ENCODE results near the gene DZIP3.
"Not testable (repeated sequence)": the region's sequence is repeated elsewhere in the genome, so short reads cannot be mapped to it uniquely, and the experiment has no call there.

DZIP3 gene

GRCh38 chr3:108645364-108645763, 55.8 kb downstream of the DZIP3 start:
- no peak for ATAC-seq
- TF ChIP-seq ZFP30 (CRISPR knock-in tag; IDR thresholded peaks at IDR 0.05) (no peak), ISL1 (CRISPR knock-in tag; IDR thresholded peaks at IDR 0.05) (no peak), RARB (CRISPR knock-in tag; IDR thresholded peaks at IDR 0.05) (no peak), ARNTL (CRISPR knock-in tag; IDR thresholded peaks at IDR 0.05; ENCODE audit: borderline replicate concordance, low read depth) (no peak), CREB5 (CRISPR knock-in tag; IDR thresholded peaks at IDR 0.05; ENCODE audit: low read depth) (no peak), ZFP3 (CRISPR knock-in tag; IDR thresholded peaks at IDR 0.05) (no peak), SNAI2 (CRISPR knock-in tag; IDR thresholded peaks at IDR 0.05) (no peak), ZNF565 (CRISPR knock-in tag; conservative IDR thresholded peaks at IDR 0.05; ENCODE audit: low read depth) (no peak)

DNA sequence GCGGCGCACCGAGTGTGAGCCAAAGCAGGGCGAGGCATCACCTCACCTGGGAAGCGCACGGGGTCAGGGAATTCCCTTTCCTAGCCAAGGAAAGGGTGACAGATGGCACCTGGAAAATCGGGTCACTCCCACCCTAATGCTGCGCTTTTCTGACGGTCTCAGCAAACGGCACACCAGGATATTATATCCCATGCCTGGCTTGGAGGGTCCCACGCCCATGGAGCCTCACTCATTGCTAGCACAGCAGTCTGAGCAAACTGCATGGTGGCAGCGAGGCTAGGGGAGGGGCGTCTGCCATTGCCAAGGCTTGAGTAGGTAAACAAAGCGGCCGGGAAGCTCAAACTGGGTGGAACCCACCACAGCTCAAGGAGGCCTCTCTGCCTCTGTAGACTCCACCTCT, 66.1 kb downstream of the DZIP3 start:
- ATAC-seq: not testable (repeated sequence)

DNA sequence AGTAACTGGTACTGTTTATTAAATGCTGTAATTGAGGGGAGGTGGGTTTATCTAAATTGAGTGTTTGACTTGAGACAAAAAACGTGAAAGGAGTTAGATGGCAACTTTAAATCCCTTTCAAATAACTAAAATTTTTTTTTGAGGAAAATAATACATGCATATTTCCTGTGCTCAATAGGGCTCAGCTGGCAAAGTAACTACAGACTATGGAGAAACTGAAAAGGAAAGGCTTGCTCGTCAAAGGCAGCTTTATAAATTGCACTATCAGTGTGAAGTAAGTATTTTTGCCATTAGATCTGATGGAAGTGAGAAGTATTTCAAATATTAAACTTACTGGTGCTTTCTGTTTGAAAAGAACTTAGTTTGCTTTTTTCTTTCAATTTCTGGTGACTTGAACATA, 72.2 kb downstream of the DZIP3 start:
- 0 out of 3 replicates have a peak, but pooled peaks have one; percentile 38 for ATAC-seq
- TF ChIP-seq ARNTL (CRISPR knock-in tag; IDR thresholded peaks at IDR 0.05; ENCODE audit: borderline replicate concordance, low read depth) (no peak), ZNF8 (CRISPR knock-in tag; IDR thresholded peaks at IDR 0.05) (no peak), RARB (CRISPR knock-in tag; IDR thresholded peaks at IDR 0.05) (no peak), BACH2 (CRISPR knock-in tag; IDR thresholded peaks at IDR 0.05; ENCODE audit: borderline replicate concordance) (no peak), ESRRG (CRISPR knock-in tag; IDR thresholded peaks at IDR 0.05) (no peak), TCF4 (CRISPR knock-in tag; IDR thresholded peaks at IDR 0.05; ENCODE audit: borderline replicate concordance) (no peak), POU6F1 (CRISPR knock-in tag; IDR thresholded peaks at IDR 0.05; ENCODE audit: borderline replicate concordance, low read depth) (no peak), TOX (CRISPR knock-in tag; IDR thresholded peaks at IDR 0.05; ENCODE audit: borderline replicate concordance) (no peak), ZFP3 (CRISPR knock-in tag; IDR thresholded peaks at IDR 0.05) (no peak)
- TF ChIP-seq, protein P1, sequence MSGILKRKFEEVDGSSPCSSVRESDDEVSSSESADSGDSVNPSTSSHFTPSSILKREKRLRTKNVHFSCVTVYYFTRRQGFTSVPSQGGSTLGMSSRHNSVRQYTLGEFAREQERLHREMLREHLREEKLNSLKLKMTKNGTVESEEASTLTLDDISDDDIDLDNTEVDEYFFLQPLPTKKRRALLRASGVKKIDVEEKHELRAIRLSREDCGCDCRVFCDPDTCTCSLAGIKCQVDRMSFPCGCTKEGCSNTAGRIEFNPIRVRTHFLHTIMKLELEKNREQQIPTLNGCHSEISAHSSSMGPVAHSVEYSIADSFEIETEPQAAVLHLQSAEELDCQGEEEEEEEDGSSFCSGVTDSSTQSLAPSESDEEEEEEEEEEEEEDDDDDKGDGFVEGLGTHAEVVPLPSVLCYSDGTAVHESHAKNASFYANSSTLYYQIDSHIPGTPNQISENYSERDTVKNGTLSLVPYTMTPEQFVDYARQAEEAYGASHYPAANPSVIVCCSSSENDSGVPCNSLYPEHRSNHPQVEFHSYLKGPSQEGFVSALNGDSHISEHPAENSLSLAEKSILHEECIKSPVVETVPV (CRISPR knock-in tag; IDR thresholded peaks at IDR 0.05): no peak

- peak; percentile 88 for ATAC-seq
- TF ChIP-seq CSDC2 (CRISPR knock-in tag; IDR thresholded peaks at IDR 0.05) (no peak), CREB5 (CRISPR knock-in tag; IDR thresholded peaks at IDR 0.05; ENCODE audit: low read depth) (no peak), TCF4 (CRISPR knock-in tag; IDR thresholded peaks at IDR 0.05; ENCODE audit: borderline replicate concordance) (no peak), PPARA (CRISPR knock-in tag; IDR thresholded peaks at IDR 0.05; ENCODE audit: borderline replicate concordance) (no peak), TSHZ2 (CRISPR knock-in tag; IDR thresholded peaks at IDR 0.05) (no peak), ESRRG (CRISPR knock-in tag; IDR thresholded peaks at IDR 0.05) (no peak), ZNF70 (CRISPR knock-in tag; IDR thresholded peaks at IDR 0.05) (no peak), ZC3H10 (CRISPR knock-in tag; IDR thresholded peaks at IDR 0.05) (no peak), RARB (CRISPR knock-in tag; IDR thresholded peaks at IDR 0.05) (no peak), TOX (CRISPR knock-in tag; IDR thresholded peaks at IDR 0.05; ENCODE audit: borderline replicate concordance) (no peak)
- TF ChIP-seq, protein P1 (CRISPR knock-in tag; IDR thresholded peaks at IDR 0.05): no peak
Observed at GRCh38 chr3:108662142-108662738, 72.7 kb downstream of the DZIP3 start.
